OCI-LY7 (cell line): ENCODE data around the gene LGR6. TPM values are rescaled to one million over a fixed set of nuclear protein-coding genes. Genes with fewer than 3 reads are reported as not detected.

Experiments used
- BruUV-seq: library from RNA; stranded (reverse); fragments of 400-500 nt; replicated peaks from 2 replicates; lab custom pipeline; 2021; lab: Mats Ljungman, UMichigan
- CTCF ChIA-PET: fragments of 300-600 bp; sonication (Branson Sonifier 250); formaldehyde crosslinking; loops from one replicate; lab custom pipeline; 2022; ENCODE audit warnings: antibody characterized with exemption; ENCODE audit not compliant: unreplicated experiment; lab: Charles Lee
- POLR2A ChIA-PET: fragments of 300-600 bp; sonication (Branson Sonifier 250); formaldehyde crosslinking; loops from one replicate; lab custom pipeline; 2022; ENCODE audit warnings: antibody characterized with exemption; lab: Charles Lee
- DNase-seq: peaks from one replicate; pipeline ENCODE4 v3.0.0-alpha.2; 2015; ENCODE audit warnings: low spot score
- H2AFZ ChIP-seq: fragments of 200-600 bp; sonication (generic), shearing (Covaris generic); 2 replicates; pipeline ENCODE4 v1.6.1; 2014; ENCODE audit warnings: mild to moderate bottlenecking, antibody characterized with exemption, low read length, moderate library complexity
- H3K27ac ChIP-seq: fragments of 200-600 bp; sonication (generic); 2 replicates; pipeline ENCODE4 v1.5.1; 2014; ENCODE audit warnings: mixed run types, low read depth, mild to moderate bottlenecking, moderate library complexity, low read length, inconsistent platforms; ENCODE audit not compliant: poor library complexity, severe bottlenecking
- H3K36me3 ChIP-seq: fragments of 200-600 bp; sonication (generic); 2 replicates; pipeline ENCODE4 v1.6.1; 2014; ENCODE audit warnings: mild to moderate bottlenecking, antibody characterized with exemption, low read length, moderate library complexity, mixed read lengths; ENCODE audit not compliant: insufficient read depth
- H3K4me1 ChIP-seq: fragments of 200-600 bp; sonication (generic); 2 replicates; pipeline ENCODE4 v1.5.1; 2014; ENCODE audit warnings: mild to moderate bottlenecking, low read length; ENCODE audit not compliant: insufficient read depth, poor library complexity, severe bottlenecking
- H3K4me2 ChIP-seq: fragments of 200-600 bp; sonication (generic); 2 replicates; pipeline ENCODE4 v1.6.1; 2014; ENCODE audit warnings: mild to moderate bottlenecking, low read length
- H3K4me3 ChIP-seq: fragments of 200-600 bp; sonication (generic); 2 replicates; pipeline ENCODE4 v1.5.1; 2014; ENCODE audit warnings: mild to moderate bottlenecking, low read depth, low read length; ENCODE audit not compliant: poor library complexity, severe bottlenecking
- H3K79me2 ChIP-seq: fragments of 200-600 bp; sonication (generic); 2 replicates; pipeline ENCODE4 v1.6.1; 2016; ENCODE audit warnings: low read depth, mild to moderate bottlenecking, low read length, moderate library complexity, mixed read lengths; ENCODE audit not compliant: insufficient read depth
- H3K9me2 ChIP-seq: fragments of 200-600 bp; sonication (generic); 2 replicates; pipeline ENCODE4 v1.6.1; 2016; ENCODE audit warnings: mild to moderate bottlenecking, low read length, mixed read lengths; ENCODE audit not compliant: insufficient read depth
- H3K9me3 ChIP-seq: fragments of 200-600 bp; sonication (generic); 2 replicates; pipeline ENCODE4 v1.6.1; 2014; ENCODE audit warnings: mild to moderate bottlenecking, mixed run types, low read length, mixed read lengths
- H4K20me1 ChIP-seq: fragments of 200-600 bp; sonication (generic); 2 replicates; pipeline ENCODE4 v1.6.1; 2014; ENCODE audit warnings: mild to moderate bottlenecking, antibody characterized with exemption, low read length, moderate library complexity, mixed read lengths; ENCODE audit not compliant: insufficient read depth
- EZH2phosphoT487 ChIP-seq: fragments of 200-600 bp; sonication (generic); IDR thresholded peaks from 2 replicates; pipeline ENCODE4 v1.6.1; 2018; ENCODE audit warnings: low read depth, borderline replicate concordance, mild to moderate bottlenecking, mixed run types, antibody characterized with exemption, low read length, moderate library complexity, mixed read lengths
- intact Hi-C: fragments of 100-400 bp; cut with micrococcal nuclease; formaldehyde crosslinking; loops from one replicate; pipeline ENCODE4 v1.10.0; 2022; ENCODE audit not compliant: unreplicated experiment
- total RNA-seq, 2 experiments: library from RNA; depleted of rRNA in 1 of 2; stranded (reverse); fragments of >200 nt in 1 of 2; shearing (Covaris generic) in 1 of 2; gene quantifications; 2 replicates each; pipeline ENCODE4 v1.2.3, GENCODE V29; 2014 to 2022
- TF ChIP-seq, protein P1 (sequence below): fragments of 200-600 bp; sonication (generic); conservative IDR thresholded peaks from 2 replicates; pipeline ENCODE4 v1.5.1; 2014; ENCODE audit warnings: mild to moderate bottlenecking, antibody characterized with exemption, low read length, moderate library complexity, mixed read lengths

Gene LGR6
- total RNA-seq, 2 experiments from 2014 or later: not detected

DNA sequence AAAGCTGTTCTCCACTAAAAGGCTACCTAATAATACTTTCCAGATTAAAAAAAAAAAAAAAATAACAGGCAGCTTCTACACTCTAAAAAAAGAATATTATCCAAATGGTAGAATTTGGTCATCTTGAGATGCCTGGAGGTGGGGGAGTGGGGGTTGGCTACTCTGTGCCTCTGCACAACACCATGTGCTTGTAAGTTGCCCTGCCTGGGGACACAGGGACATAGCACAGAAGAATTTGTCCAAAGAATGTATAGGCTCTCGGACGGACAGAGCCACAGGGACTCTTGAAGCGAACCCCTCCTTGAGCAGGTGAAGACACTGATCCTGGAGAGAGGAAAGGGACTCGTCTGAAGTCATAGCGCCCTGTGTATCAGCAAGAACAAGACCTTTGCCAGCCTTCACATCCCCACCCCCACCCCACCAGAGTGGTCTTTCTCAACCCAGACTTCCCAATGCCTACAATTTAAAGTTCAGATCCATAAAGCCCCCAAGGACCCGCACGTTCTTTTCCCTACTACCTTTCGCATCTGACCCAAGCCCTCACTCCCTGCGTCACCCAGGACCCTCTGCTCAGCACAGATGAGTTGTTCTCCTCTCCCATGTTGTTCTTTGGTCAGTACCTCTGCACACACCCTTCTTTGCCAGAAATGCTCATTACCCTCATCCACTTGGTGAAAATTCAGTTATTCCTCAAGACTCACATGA, 72.6 kb downstream of the LGR6 start:
- DNase-seq: no peak
- no peaks in the 10 kb centered on the region for H3K9me2 ChIP-seq
- no peak overlapping the region for H3K27ac ChIP-seq
- H3K4me2 ChIP-seq: no peak overlapping the region
- ChIA-PET CTCF (no interaction called here), POLR2A (interaction anchor here (0.6 kb wide), 1 partner anchor 603 kb away, joined by 4 read pairs; no protein-coding TSS in a partner anchor)
- H3K79me2 ChIP-seq: no peaks in the 10 kb centered on the region
- no peaks in the 10 kb centered on the region for H3K36me3 ChIP-seq
- H2AFZ ChIP-seq: no peak overlapping the region
- H3K4me3 ChIP-seq: no peak overlapping the region
- no peaks in the 10 kb centered on the region for H3K4me1 ChIP-seq
- H3K9me3 ChIP-seq: no peaks in the 10 kb centered on the region
- TF ChIP-seq, protein P1, sequence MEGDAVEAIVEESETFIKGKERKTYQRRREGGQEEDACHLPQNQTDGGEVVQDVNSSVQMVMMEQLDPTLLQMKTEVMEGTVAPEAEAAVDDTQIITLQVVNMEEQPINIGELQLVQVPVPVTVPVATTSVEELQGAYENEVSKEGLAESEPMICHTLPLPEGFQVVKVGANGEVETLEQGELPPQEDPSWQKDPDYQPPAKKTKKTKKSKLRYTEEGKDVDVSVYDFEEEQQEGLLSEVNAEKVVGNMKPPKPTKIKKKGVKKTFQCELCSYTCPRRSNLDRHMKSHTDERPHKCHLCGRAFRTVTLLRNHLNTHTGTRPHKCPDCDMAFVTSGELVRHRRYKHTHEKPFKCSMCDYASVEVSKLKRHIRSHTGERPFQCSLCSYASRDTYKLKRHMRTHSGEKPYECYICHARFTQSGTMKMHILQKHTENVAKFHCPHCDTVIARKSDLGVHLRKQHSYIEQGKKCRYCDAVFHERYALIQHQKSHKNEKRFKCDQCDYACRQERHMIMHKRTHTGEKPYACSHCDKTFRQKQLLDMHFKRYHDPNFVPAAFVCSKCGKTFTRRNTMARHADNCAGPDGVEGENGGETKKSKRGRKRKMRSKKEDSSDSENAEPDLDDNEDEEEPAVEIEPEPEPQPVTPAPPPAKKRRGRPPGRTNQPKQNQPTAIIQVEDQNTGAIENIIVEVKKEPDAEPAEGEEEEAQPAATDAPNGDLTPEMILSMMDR: no peak
- TF ChIP-seq EZH2phosphoT487: no peak
- intact Hi-C loops: no loop called here
- no TSS peak for BruUV-seq
- no peaks in the 10 kb centered on the region for H4K20me1 ChIP-seq

DNA sequence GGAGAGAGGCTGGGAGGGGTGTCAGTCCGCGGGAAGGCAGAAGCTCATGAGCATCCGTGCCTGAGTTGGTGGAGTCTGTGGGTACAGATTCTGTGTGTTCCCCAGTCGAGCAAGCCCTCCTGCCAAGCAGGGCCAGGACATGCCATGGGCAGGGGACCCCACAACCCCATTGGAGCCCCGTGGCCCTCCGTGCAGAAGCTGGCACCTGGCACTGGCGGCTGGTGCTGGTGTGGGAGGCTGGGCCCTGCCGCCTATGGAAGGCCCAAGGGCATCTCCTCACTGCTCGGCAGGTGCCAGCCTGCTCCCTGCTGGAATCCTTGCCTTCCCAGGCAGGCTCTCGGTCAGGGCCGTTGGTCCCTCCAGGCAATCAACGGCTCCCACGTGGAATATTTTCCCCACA, 74.4 kb downstream of the LGR6 start:
- ChIA-PET CTCF (no interaction called here), POLR2A (no interaction called here)
- DNase-seq: no peak
- Histone ChIP-seq H3K79me2 (no peaks in the 10 kb centered on the region), H4K20me1 (no peaks in the 10 kb centered on the region), H3K9me2 (no peaks in the 10 kb centered on the region), H3K4me1 (no peaks in the 10 kb centered on the region), H3K27ac (no peak overlapping the region), H3K9me3 (no peaks in the 10 kb centered on the region), H3K4me3 (no peak overlapping the region), H3K36me3 (no peaks in the 10 kb centered on the region), H2AFZ (no peak overlapping the region), H3K4me2 (no peak overlapping the region)
- no peak for TF ChIP-seq EZH2phosphoT487
- TF ChIP-seq, protein P1: no peak
- BruUV-seq: no TSS peak
- intact Hi-C loops: no loop called here

DNA sequence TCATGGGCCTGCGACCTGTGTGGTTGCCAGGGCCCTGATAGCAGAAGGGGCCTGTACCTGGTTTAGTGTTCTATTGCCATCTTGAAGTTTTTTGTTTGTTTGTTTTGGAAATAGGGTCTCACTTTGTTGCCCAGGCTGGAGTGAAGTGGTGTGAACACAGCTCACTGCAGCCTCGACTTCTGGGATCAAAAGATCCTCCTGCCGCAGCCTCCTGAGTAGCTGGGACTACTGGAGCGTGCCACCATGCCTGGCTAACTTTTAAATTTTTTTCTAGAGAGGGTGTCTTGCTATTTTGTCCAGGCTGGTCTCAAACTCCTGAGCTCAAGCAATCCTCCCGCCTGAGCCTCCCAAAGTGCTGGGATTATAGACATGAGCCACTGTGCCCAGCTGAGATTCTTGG, 75.2 kb downstream of the LGR6 start:
- DNase-seq: no peak
- Histone ChIP-seq H3K27ac (no peak overlapping the region), H3K4me2 (no peak overlapping the region), H3K9me3 (no peaks in the 10 kb centered on the region), H4K20me1 (no peaks in the 10 kb centered on the region), H3K36me3 (no peaks in the 10 kb centered on the region), H3K9me2 (no peaks in the 10 kb centered on the region), H3K4me1 (no peaks in the 10 kb centered on the region), H2AFZ (no peak overlapping the region), H3K79me2 (no peaks in the 10 kb centered on the region), H3K4me3 (no peak overlapping the region)
- intact Hi-C loops: no loop called here
- CTCF ChIA-PET: no interaction called here
- BruUV-seq: no TSS peak
- POLR2A ChIA-PET: no interaction called here
- TF ChIP-seq, protein P1: no peak
- TF ChIP-seq EZH2phosphoT487: no peak
